Suppressor macrophage (primary cell): ENCODE data around the gene SLC27A6.
"Not testable (repeated sequence)": the region's sequence is repeated elsewhere in the genome, so short reads cannot be mapped to it uniquely, and the experiment has no call there.

Experiments
- DNase-seq, 4 experiments: peaks; one replicate each; pipeline ENCODE4 v3.0.0-alpha.2; 2020 to 2022

Gene SLC27A6

GRCh38 chr5:129002527-129002842 is 37.2 kb downstream of the SLC27A6 start:
- DNase-seq, result no peak

GRCh38 chr5:129003232-129003631 is 37.9 kb downstream of the SLC27A6 start:
- DNase-seq, result no peak

GRCh38 chr5:129014185-129014584 is 48.9 kb downstream of the SLC27A6 start:
- no peak for DNase-seq

- DNase-seq, result no peak
Observed at GRCh38 chr5:129018837-129019236, 53.5 kb downstream of the SLC27A6 start.

- no peak for DNase-seq
Observed at GRCh38 chr5:129019401-129019908, 54.2 kb downstream of the SLC27A6 start.

GRCh38 chr5:129020683-129021082 is 55.4 kb downstream of the SLC27A6 start:
- DNase-seq, result no peak

GRCh38 chr5:129021744-129022143 is 56.5 kb downstream of the SLC27A6 start:
- DNase-seq, result no peak

GRCh38 chr5:129022599-129022998 is 57.3 kb downstream of the SLC27A6 start:
- DNase-seq, result no peak

GRCh38 chr5:129027260-129027659 is 62.0 kb downstream of the SLC27A6 start:
- DNase-seq, result no peak

- DNase-seq, result no peak
Observed at GRCh38 chr5:129031886-129032683, 66.8 kb downstream of the SLC27A6 start.

GRCh38 chr5:129036257-129036656 is 71.0 kb downstream of the SLC27A6 start:
- not testable (repeated sequence) for DNase-seq

- DNase-seq, result no peak
Observed at GRCh38 chr5:129041196-129041881, 76.1 kb downstream of the SLC27A6 start.

- no peak for DNase-seq
Observed at GRCh38 chr5:129042306-129042705, 77.0 kb downstream of the SLC27A6 start.

- no peak for DNase-seq
Observed at GRCh38 chr5:129043894-129044293, 78.6 kb downstream of the SLC27A6 start.

- DNase-seq, result no peak
Observed at GRCh38 chr5:129046151-129046550, 80.9 kb downstream of the SLC27A6 start.

GRCh38 chr5:129048509-129048908 is 83.2 kb downstream of the SLC27A6 start:
- no peak for DNase-seq

- no peak for DNase-seq
Observed at GRCh38 chr5:129049126-129049799, 84.0 kb downstream of the SLC27A6 start.

GRCh38 chr5:129051283-129051682 is 86.0 kb downstream of the SLC27A6 start:
- DNase-seq, result no peak

GRCh38 chr5:129053438-129053837 is 88.2 kb downstream of the SLC27A6 start:
- no peak for DNase-seq

- no peak for DNase-seq
Observed at GRCh38 chr5:129057329-129057728, 92.0 kb downstream of the SLC27A6 start.

- no peak for DNase-seq
Observed at GRCh38 chr5:129061849-129062248, 96.6 kb downstream of the SLC27A6 start.

- no peak for DNase-seq
Observed at GRCh38 chr5:129063483-129064113, 98.3 kb downstream of the SLC27A6 start.

- no peak for DNase-seq
Observed at GRCh38 chr5:129065721-129066120, 100.4 kb downstream of the SLC27A6 start.
